Neutrophil (primary cell): ENCODE results near the gene OR7G3.

Source experiments
- H3K27ac ChIP-seq: fragments of 200-600 bp; sonication (generic); 2 replicates; pipeline ENCODE4 v1.5.1; 2016; ENCODE audit warnings: mild to moderate bottlenecking, moderate library complexity
- H3K27me3 ChIP-seq: fragments of 200-600 bp; sonication (generic); 2 replicates; pipeline ENCODE4 v1.6.0; 2016; ENCODE audit warnings: mild to moderate bottlenecking
- H3K36me3 ChIP-seq: fragments of 200-600 bp; sonication (generic); 2 replicates; pipeline ENCODE4 v1.5.1; 2017
- H3K4me1 ChIP-seq, 2 experiments: fragments of 200-600 bp in 1 of 2; sonication (generic) in 1 of 2; 1 replicate in 1 of 2; 2 replicates in 1 of 2; pipeline versions ENCODE4 v1.5.1 to v1.6.1; 2013 to 2016; ENCODE audit warnings: low read depth in 1 of 2, low read length in 1 of 2, mild to moderate bottlenecking in 1 of 2, moderate library complexity in 1 of 2; ENCODE audit not compliant: control insufficient read depth in 1 of 2, insufficient read depth in 1 of 2
- H3K4me3 ChIP-seq, 2 experiments: fragments of 200-600 bp in 1 of 2; sonication (generic) in 1 of 2; 1 replicate in 1 of 2; 2 replicates in 1 of 2; pipeline ENCODE4 v1.5.1; 2013 to 2016; ENCODE audit warnings: low read depth in 1 of 2, low read length in 1 of 2, mild to moderate bottlenecking in 1 of 2, moderate library complexity in 1 of 2
- H3K9me3 ChIP-seq: fragments of 200-600 bp; sonication (generic); 2 replicates; pipeline ENCODE4 v1.5.1; 2016
- TF ChIP-seq, protein P1 (sequence below): fragments of 200-600 bp; sonication (generic); IDR thresholded peaks from 2 replicates; pipeline ENCODE4 v1.5.1; 2016; ENCODE audit warnings: antibody characterized with exemption

Gene OR7G3

DNA sequence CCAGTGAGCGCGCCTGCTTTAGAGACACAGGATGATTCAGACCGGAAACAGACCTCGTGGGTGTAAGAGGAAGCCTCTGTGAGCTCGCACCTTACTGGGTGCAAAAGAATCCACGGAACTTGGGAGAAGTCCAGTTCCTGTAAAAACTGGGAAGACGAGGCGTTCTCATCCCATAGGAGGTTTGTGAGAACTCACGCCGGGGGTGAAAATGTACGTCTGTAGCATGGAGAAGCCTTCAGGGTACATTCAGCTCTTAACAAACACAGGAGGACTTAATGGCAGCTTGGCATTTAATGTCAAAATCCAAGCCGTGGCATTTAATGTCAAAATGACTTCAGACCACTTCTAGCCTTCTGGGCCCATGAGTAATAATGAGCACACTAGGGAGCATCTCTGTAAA, 34.7 kb upstream of the OR7G3 start:
- Histone ChIP-seq H3K36me3 (peaks cover 65% of the 10 kb centered on the region), H3K9me3 (peaks cover 26% of the 10 kb centered on the region)
- TF ChIP-seq, protein P1, sequence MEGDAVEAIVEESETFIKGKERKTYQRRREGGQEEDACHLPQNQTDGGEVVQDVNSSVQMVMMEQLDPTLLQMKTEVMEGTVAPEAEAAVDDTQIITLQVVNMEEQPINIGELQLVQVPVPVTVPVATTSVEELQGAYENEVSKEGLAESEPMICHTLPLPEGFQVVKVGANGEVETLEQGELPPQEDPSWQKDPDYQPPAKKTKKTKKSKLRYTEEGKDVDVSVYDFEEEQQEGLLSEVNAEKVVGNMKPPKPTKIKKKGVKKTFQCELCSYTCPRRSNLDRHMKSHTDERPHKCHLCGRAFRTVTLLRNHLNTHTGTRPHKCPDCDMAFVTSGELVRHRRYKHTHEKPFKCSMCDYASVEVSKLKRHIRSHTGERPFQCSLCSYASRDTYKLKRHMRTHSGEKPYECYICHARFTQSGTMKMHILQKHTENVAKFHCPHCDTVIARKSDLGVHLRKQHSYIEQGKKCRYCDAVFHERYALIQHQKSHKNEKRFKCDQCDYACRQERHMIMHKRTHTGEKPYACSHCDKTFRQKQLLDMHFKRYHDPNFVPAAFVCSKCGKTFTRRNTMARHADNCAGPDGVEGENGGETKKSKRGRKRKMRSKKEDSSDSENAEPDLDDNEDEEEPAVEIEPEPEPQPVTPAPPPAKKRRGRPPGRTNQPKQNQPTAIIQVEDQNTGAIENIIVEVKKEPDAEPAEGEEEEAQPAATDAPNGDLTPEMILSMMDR: no peak

GRCh38 chr19:9159891-9160290, 33.1 kb upstream of the OR7G3 start:
- Histone ChIP-seq H3K9me3 (peaks cover 26% of the 10 kb centered on the region), H3K27me3 (no peaks in the 10 kb centered on the region), H3K36me3 (peaks cover 71% of the 10 kb centered on the region), H3K4me3 (no peak overlapping the region), H3K4me1 (no peaks in the 10 kb centered on the region), H3K27ac (no peak overlapping the region)
- TF ChIP-seq, protein P1: no peak

More for the DNA sequence above, 34.7 kb upstream of the OR7G3 start:
- Histone ChIP-seq H3K4me3 (no peak overlapping the region), H3K4me1 (no peaks in the 10 kb centered on the region), H3K27me3 (no peaks in the 10 kb centered on the region), H3K27ac (no peak overlapping the region)

GRCh38 chr19:9156304-9156703, 29.6 kb upstream of the OR7G3 start:
- no peaks in the 10 kb centered on the region for H3K4me1 ChIP-seq
- peaks cover 57% of the 10 kb centered on the region for H3K36me3 ChIP-seq
- H3K27me3 ChIP-seq: no peaks in the 10 kb centered on the region
- peaks cover 21% of the 10 kb centered on the region for H3K9me3 ChIP-seq
- H3K4me3 ChIP-seq: no peak overlapping the region
- H3K27ac ChIP-seq: no peak overlapping the region
- TF ChIP-seq, protein P1: no peak

GRCh38 chr19:9155591-9155990, 28.8 kb upstream of the OR7G3 start:
- TF ChIP-seq, protein P1: no peak
- Histone ChIP-seq H3K27me3 (no peaks in the 10 kb centered on the region), H3K36me3 (peaks cover 52% of the 10 kb centered on the region), H3K27ac (no peak overlapping the region), H3K9me3 (peaks cover 14% of the 10 kb centered on the region), H3K4me3 (no peak overlapping the region), H3K4me1 (no peaks in the 10 kb centered on the region)

- Histone ChIP-seq H3K4me1 (no peaks in the 10 kb centered on the region), H3K27ac (no peak overlapping the region), H3K36me3 (peaks cover 18% of the 10 kb centered on the region), H3K4me3 (no peak overlapping the region), H3K27me3 (no peaks in the 10 kb centered on the region), H3K9me3 (peaks cover 5% of the 10 kb centered on the region)
- TF ChIP-seq, protein P1: no peak
These were observed 24.6 kb upstream of the OR7G3 start for GRCh38 chr19:9151367-9151766.

- Histone ChIP-seq H3K4me1 (no peaks in the 10 kb centered on the region), H3K4me3 (no peak overlapping the region), H3K27ac (no peak overlapping the region), H3K36me3 (peaks cover 13% of the 10 kb centered on the region), H3K27me3 (no peaks in the 10 kb centered on the region), H3K9me3 (peaks cover 7% of the 10 kb centered on the region)
- TF ChIP-seq, protein P1: no peak
These were observed 23.9 kb upstream of the OR7G3 start for GRCh38 chr19:9150650-9151049.
